Measurements from ENCODE around the gene SCN1B. TPM values are rescaled to one million over a fixed set of nuclear protein-coding genes. Genes with fewer than 3 reads are reported as not detected.
A peak's percentile ranks its signal among the peaks of the same experiment; 100 is the strongest.
"Not testable (repeated sequence)": the region's sequence is repeated elsewhere in the genome, so short reads cannot be mapped to it uniquely, and the experiment has no call there.

Gene SCN1B
- polyA plus RNA-seq, 1 donor = 0.96 TPM

GRCh38 chr19:35044317-35045117, 14.2 kb downstream of the SCN1B start:
- 80% methylated on average over 1 of the region's 9 CpGs for WGBS (ENCODE audit: insufficient coverage, low lambda C conversion rate)

GRCh38 chr19:35045667-35046300, 15.5 kb downstream of the SCN1B start:
- H3K9me3 ChIP-seq (ENCODE audit: control insufficient read depth, low read depth, low read length) = no peaks in the 10 kb centered on the region
- H3K4me3 ChIP-seq (ENCODE audit: low read length) = no peak overlapping the region
- peaks cover 25% of the 10 kb centered on the region for H3K36me3 ChIP-seq (ENCODE audit: control insufficient read depth, insufficient read depth, low read length)
- no CpG with 5 or more reads among the region's 10 CpGs for WGBS (ENCODE audit: insufficient coverage, low lambda C conversion rate)
- H3K27ac ChIP-seq (ENCODE audit: low read length) = no peak overlapping the region
- H3K4me1 ChIP-seq (ENCODE audit: control insufficient read depth, insufficient read depth, low read length) = peaks cover 23% of the 10 kb centered on the region
- H3K27me3 ChIP-seq (ENCODE audit: control insufficient read depth, insufficient read depth, low read length) = no peaks in the 10 kb centered on the region
- no peak for DNase-seq

More at GRCh38 chr19:35044317-35045117, 14.2 kb downstream of the SCN1B start:
- Histone ChIP-seq H3K9me3 (ENCODE audit: control insufficient read depth, low read depth, low read length) (peaks cover 4% of the 10 kb centered on the region), H3K27me3 (ENCODE audit: control insufficient read depth, insufficient read depth, low read length) (peaks cover 2% of the 10 kb centered on the region), H3K36me3 (ENCODE audit: control insufficient read depth, insufficient read depth, low read length) (peaks cover 19% of the 10 kb centered on the region), H3K27ac (ENCODE audit: low read length) (no peak overlapping the region), H3K4me1 (ENCODE audit: control insufficient read depth, insufficient read depth, low read length) (peaks cover 35% of the 10 kb centered on the region), H3K4me3 (ENCODE audit: low read length) (peak overlapping the region; percentile 79)
- peak in 1 of 2 donors; percentile 33 for DNase-seq

- H3K4me1 ChIP-seq (ENCODE audit: control insufficient read depth, insufficient read depth, low read length) = peaks cover 17% of the 10 kb centered on the region
- no peak overlapping the region for H3K4me3 ChIP-seq (ENCODE audit: low read length)
- H3K36me3 ChIP-seq (ENCODE audit: control insufficient read depth, insufficient read depth, low read length) = peaks cover 25% of the 10 kb centered on the region
- no CpG with 5 or more reads among the region's 5 CpGs for WGBS (ENCODE audit: insufficient coverage, low lambda C conversion rate)
- no peak for DNase-seq
- H3K27me3 ChIP-seq (ENCODE audit: control insufficient read depth, insufficient read depth, low read length) = no peaks in the 10 kb centered on the region
- H3K9me3 ChIP-seq (ENCODE audit: control insufficient read depth, low read depth, low read length) = no peaks in the 10 kb centered on the region
- H3K27ac ChIP-seq (ENCODE audit: low read length) = no peak overlapping the region
Measured at GRCh38 chr19:35046461-35046860, 16.2 kb downstream of the SCN1B start.

- peaks cover 36% of the 10 kb centered on the region for H3K36me3 ChIP-seq (ENCODE audit: control insufficient read depth, insufficient read depth, low read length)
- no peak overlapping the region for H3K27ac ChIP-seq (ENCODE audit: low read length)
- H3K4me3 ChIP-seq (ENCODE audit: low read length) = no peak overlapping the region
- peaks cover 5% of the 10 kb centered on the region for H3K4me1 ChIP-seq (ENCODE audit: control insufficient read depth, insufficient read depth, low read length)
- WGBS (ENCODE audit: insufficient coverage, low lambda C conversion rate) = no CpG with 5 or more reads among the region's 12 CpGs
- H3K27me3 ChIP-seq (ENCODE audit: control insufficient read depth, insufficient read depth, low read length) = no peaks in the 10 kb centered on the region
- DNase-seq = no peak
- no peaks in the 10 kb centered on the region for H3K9me3 ChIP-seq (ENCODE audit: control insufficient read depth, low read depth, low read length)
Measured at GRCh38 chr19:35048911-35049411, 18.7 kb downstream of the SCN1B start.

GRCh38 chr19:35049456-35049855, 19.2 kb downstream of the SCN1B start:
- peaks cover 3% of the 10 kb centered on the region for H3K4me1 ChIP-seq (ENCODE audit: control insufficient read depth, insufficient read depth, low read length)
- 83% methylated on average over 1 of the region's 5 CpGs for WGBS (ENCODE audit: insufficient coverage, low lambda C conversion rate)
- peaks cover 39% of the 10 kb centered on the region for H3K36me3 ChIP-seq (ENCODE audit: control insufficient read depth, insufficient read depth, low read length)
- no peaks in the 10 kb centered on the region for H3K27me3 ChIP-seq (ENCODE audit: control insufficient read depth, insufficient read depth, low read length)
- H3K4me3 ChIP-seq (ENCODE audit: low read length) = no peak overlapping the region
- DNase-seq = no peak
- H3K9me3 ChIP-seq (ENCODE audit: control insufficient read depth, low read depth, low read length) = no peaks in the 10 kb centered on the region
- no peak overlapping the region for H3K27ac ChIP-seq (ENCODE audit: low read length)

- H3K9me3 ChIP-seq (ENCODE audit: control insufficient read depth, low read depth, low read length); H3K4me3 ChIP-seq (ENCODE audit: low read length); H3K27ac ChIP-seq (ENCODE audit: low read length); H3K27me3 ChIP-seq (ENCODE audit: control insufficient read depth, insufficient read depth, low read length); DNase-seq; H3K4me1 ChIP-seq (ENCODE audit: control insufficient read depth, insufficient read depth, low read length): not testable (repeated sequence)
- peaks cover 48% of the 10 kb centered on the region for H3K36me3 ChIP-seq (ENCODE audit: control insufficient read depth, insufficient read depth, low read length)
- no CpG with 5 or more reads among the region's 2 CpGs for WGBS (ENCODE audit: insufficient coverage, low lambda C conversion rate)
Measured at GRCh38 chr19:35050662-35051061, 20.4 kb downstream of the SCN1B start.

GRCh38 chr19:35051268-35051667, 21.0 kb downstream of the SCN1B start:
- H3K4me3 ChIP-seq (ENCODE audit: low read length); H3K27ac ChIP-seq (ENCODE audit: low read length); DNase-seq; H3K9me3 ChIP-seq (ENCODE audit: control insufficient read depth, low read depth, low read length); H3K4me1 ChIP-seq (ENCODE audit: control insufficient read depth, insufficient read depth, low read length); H3K27me3 ChIP-seq (ENCODE audit: control insufficient read depth, insufficient read depth, low read length): not testable (repeated sequence)
- WGBS (ENCODE audit: insufficient coverage, low lambda C conversion rate) = no CpG with 5 or more reads among the region's 4 CpGs
- H3K36me3 ChIP-seq (ENCODE audit: control insufficient read depth, insufficient read depth, low read length) = peaks cover 48% of the 10 kb centered on the region

- H3K36me3 ChIP-seq (ENCODE audit: control insufficient read depth, insufficient read depth, low read length) = peaks cover 53% of the 10 kb centered on the region
- no peaks in the 10 kb centered on the region for H3K9me3 ChIP-seq (ENCODE audit: control insufficient read depth, low read depth, low read length)
- no peaks in the 10 kb centered on the region for H3K27me3 ChIP-seq (ENCODE audit: control insufficient read depth, insufficient read depth, low read length)
- no CpG with 5 or more reads among the region's 5 CpGs for WGBS (ENCODE audit: insufficient coverage, low lambda C conversion rate)
- no peaks in the 10 kb centered on the region for H3K4me1 ChIP-seq (ENCODE audit: control insufficient read depth, insufficient read depth, low read length)
- no peak for DNase-seq
- no peak overlapping the region for H3K4me3 ChIP-seq (ENCODE audit: low read length)
- H3K27ac ChIP-seq (ENCODE audit: low read length) = no peak overlapping the region
Measured at GRCh38 chr19:35051796-35052195, 21.5 kb downstream of the SCN1B start.

- Histone ChIP-seq H3K4me3 (ENCODE audit: low read length) (no peak overlapping the region), H3K9me3 (ENCODE audit: control insufficient read depth, low read depth, low read length) (no peaks in the 10 kb centered on the region), H3K27ac (ENCODE audit: low read length) (no peak overlapping the region), H3K4me1 (ENCODE audit: control insufficient read depth, insufficient read depth, low read length) (no peaks in the 10 kb centered on the region), H3K36me3 (ENCODE audit: control insufficient read depth, insufficient read depth, low read length) (peaks cover 48% of the 10 kb centered on the region), H3K27me3 (ENCODE audit: control insufficient read depth, insufficient read depth, low read length) (no peaks in the 10 kb centered on the region)
- 57% methylated on average over 1 of the region's 8 CpGs for whole genome bisulfite sequencing (ENCODE audit: insufficient coverage, low lambda C conversion rate)
- no peak for DNase-seq
Measured at GRCh38 chr19:35052599-35053190, 22.4 kb downstream of the SCN1B start.

GRCh38 chr19:35053667-35054293, 23.5 kb downstream of the SCN1B start:
- Histone ChIP-seq H3K9me3 (ENCODE audit: control insufficient read depth, low read depth, low read length) (no peaks in the 10 kb centered on the region), H3K36me3 (ENCODE audit: control insufficient read depth, insufficient read depth, low read length) (peaks cover 47% of the 10 kb centered on the region), H3K4me3 (ENCODE audit: low read length) (no peak overlapping the region), H3K27me3 (ENCODE audit: control insufficient read depth, insufficient read depth, low read length) (no peaks in the 10 kb centered on the region), H3K27ac (ENCODE audit: low read length) (no peak overlapping the region), H3K4me1 (ENCODE audit: control insufficient read depth, insufficient read depth, low read length) (no peaks in the 10 kb centered on the region)
- no CpG with 5 or more reads among the region's 9 CpGs for WGBS (ENCODE audit: insufficient coverage, low lambda C conversion rate)
- DNase-seq = no peak
